ENCODE results near the gene ITSN2.
A peak's percentile ranks its signal among the peaks of the same experiment; 100 is the strongest.

The ITSN2 gene

DNA sequence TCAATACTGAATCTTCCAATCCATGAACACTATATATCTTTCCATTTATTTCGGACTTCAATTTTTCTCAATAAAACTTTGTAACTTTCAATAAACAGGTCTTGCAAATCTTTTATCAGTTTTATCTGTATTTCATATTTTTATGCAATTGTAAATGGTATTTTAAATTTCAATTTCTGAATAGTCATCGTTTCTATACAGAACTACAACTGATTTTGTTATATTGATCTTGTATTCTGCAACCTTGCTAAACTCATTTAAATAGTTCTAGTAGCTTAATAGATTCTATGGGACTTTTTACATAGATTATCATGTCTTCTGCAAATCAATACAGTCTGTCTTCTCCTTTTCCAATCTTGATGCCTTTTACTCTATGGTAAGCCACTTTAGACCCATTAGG is 95.1 kb downstream of the ITSN2 start:
- DNase-seq, result no peak

DNA sequence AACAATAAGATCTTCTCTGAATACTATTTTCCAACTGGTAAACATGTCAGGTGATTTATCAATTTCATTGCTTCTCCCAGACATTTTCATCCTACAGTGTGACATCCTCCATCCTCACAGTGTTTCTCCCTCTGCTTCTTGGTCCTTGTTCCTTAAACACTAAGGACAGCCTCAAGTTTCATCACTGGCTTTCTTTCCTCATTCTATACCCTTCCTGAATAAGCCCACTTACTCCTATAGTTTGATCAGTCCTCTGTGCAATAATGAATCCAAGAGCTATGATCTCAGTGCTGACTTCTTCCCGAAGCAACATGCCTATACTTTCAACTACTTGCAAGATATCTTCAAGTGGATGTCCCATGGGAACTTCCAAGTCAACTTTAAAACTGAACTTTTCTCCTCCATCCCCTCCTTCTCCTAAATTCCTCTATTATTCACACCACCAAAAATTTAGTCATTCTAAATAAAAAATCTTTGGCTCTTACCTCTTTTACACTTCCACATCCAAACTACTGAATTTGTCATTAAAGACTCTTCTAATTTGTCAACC is 97.8 kb downstream of the ITSN2 start:
- peak; percentile 26 to 39 for DNase-seq

DNA sequence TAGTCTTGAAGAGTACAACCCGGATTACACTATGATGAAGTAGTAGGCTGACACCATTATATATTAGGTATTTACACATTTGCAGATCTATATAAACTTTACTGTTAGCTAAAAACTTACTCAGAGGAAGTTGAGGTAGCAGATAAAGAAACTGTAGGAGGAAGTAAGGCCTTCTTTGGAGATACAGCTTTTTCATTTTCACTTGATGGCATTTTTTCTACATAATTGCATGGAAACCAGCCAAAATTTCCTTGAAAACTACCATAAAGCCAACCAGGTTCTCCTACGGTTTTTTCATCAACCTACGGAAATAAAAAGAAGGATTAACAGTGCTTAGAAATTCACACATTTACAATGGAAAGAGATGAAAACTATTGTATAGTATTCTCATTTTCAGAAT is 98.9 kb downstream of the ITSN2 start:
- DNase-seq, result no peak

DNA sequence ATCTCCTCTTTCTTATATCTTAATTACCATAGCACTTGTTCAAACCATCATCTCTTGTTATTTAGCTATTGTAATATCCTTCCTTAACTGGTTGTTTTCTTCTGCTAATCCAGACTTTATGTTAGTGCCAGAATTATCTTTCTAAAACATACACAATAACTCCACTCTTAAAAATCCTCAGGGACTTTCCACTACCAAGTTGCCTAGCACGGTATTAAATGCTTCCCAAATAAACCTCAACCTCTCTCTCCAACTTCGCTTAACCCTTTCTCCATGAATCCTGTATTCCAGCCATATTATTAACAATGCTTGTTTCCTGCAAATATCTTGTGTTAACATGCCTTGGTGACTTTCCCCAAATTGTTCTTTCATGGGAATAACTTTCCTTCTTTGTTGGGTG is 101.0 kb downstream of the ITSN2 start:
- DNase-seq, result no peak

DNA sequence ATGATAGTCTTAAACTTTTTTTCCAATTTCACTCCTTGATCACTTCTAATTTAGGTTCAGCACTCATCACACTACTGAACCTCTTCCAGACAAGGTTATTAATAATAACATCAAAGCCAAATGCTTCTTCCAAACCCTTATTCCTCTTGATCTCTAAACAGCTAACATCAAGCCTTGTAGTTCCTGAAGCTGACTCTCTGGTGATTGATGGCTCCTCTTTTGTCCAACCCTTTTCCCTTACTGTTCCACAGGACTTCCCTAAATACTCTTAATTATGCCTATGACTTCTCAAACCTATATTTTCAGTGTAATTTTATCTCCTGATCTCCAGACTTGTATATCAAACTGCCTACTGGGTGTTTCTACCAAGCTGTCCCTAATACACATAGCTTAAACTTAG is 101.6 kb downstream of the ITSN2 start:
- DNase-seq, result peak in 1 of 2 donors; percentile 2

DNA sequence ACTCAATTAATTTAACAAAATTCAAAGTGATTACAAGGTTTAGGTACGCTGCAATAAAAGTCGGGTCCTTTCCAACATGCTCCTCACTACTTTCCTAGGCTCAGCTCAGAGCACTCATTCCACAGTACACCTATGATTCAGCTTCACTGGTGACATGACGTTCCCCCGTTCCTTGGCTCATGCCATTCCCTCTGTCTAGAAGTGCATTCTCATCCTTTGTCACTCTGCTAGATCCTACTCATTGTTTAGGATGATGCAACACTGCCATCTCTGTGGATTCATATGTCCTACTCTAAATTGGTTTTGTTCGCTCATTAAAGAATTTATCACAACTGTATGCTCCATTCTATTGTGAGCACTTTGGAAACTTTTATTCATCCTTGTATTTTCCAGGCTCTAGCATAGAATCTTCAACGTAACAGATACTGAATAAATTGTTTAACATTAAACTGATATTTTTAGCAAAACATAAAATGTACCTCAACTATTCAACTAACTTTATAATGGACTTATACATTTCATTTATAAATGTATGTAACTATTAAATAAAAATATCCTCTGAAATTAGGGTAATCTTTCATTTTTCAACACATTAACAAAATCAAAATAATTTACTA is 106.9 kb downstream of the ITSN2 start:
- DNase-seq, result no peak

DNA sequence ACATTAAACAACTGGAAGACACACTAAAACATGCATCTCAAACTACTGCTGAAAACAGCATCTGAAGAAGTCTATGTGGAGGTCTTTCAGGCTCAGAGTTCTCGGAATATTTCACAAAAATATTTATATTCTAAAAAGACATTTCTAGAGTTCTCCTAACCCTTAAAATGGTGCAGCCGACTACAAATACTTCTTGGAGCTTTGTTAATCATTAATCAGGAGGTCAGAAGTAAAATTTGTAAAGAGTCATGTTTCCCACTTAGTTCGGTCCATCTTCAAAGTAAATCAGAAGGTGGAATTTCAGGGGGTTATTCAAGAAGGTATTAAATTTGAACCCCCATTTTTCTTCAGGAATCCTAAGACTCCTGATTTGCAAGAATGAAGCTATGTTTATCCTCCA is 112.7 kb downstream of the ITSN2 start:
- no peak for DNase-seq

DNA sequence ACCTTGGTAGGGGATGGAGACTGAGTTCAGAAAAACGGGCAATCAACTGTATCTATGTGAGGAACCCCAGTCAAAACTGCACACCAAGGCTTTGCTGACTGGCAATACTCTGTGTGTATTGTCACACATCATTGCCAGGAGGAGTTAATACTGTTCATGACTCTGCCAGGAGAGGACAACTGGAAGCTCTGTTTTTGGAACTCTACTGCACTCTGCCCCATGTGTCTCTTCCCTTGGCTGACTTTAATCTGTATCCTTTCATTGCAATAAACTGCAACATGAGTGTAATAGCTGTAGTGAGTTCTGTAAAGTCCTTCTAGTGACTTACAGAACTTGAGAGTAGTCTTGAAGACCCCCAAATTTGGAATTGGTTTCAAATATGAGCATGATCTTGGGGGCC is 113.2 kb downstream of the ITSN2 start:
- DNase-seq, result no peak

DNA sequence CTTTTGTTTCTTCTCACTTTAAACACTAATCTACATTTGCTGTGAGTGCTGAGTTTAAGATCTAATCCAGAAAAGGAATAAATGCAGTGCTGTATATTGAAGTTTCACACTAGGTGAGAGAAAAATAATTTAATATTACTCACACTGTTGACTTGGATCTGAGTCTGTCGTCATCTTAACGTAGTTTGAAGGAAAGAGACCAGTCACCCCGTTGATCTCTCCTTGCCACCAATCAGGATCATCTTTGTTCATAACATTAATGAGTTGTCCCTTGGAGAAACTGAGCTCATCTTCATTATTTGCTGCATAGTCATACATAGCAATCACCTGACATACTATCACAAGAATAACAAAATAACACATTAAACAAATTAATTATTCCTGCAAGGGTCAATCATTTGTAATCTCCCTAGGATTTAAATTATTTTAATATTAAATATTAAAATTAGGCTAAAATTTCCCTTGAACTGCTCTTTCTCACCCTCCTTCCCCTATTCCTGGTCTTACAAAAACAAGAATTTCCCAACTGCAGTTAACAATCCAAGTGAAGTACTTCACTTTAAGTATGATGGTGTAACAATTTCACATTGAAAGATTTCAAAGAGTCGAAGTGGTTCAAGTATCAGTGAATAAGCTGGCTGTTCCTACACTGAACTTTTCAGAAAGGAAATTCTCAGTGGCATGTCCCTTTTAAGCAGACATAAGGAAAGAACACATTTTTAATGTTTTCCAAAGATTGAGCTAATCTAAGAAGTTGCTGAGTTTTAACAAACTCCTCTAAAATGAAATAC is 114.2 kb downstream of the ITSN2 start:
- DNase-seq, result peak in 1 of 2 donors; percentile 37

DNA sequence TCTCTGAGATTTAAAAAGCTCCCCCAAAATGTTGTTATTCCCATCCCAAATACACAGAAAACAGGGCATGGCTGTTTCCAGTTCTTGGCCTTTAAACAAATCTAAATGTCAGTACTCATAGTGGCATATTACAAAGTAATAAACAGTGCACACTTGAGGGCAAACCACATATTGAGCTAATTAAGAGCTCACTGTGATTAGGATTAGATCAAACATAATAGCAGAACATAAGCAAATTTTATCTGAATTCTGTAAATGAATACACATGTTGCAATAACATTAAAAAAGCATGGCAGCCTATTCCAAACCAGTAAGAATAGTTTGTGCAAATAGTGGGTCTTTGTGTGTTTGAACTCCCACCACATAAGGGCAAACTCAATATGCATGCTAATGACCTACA is 118.8 kb downstream of the ITSN2 start:
- no peak for DNase-seq

DNA sequence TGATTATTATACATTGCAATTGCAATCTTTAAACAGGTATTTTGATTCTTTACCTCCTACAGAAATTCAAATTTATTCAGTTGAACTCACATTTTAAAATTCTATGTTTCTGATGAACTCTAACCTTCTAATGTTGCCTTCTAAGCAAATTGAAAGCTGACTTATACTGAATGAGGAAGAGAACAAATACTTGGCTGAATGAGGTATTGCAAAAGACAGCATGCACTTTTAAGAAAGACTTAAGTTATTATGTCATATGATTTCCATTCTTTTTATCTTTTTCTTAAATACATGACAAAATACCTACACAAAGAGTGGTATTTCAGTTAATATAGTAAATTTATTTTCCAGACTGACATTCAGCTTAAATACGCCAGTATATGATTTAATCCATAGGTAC is 120.8 kb downstream of the ITSN2 start:
- DNase-seq, result peak; percentile 48 to 76

DNA sequence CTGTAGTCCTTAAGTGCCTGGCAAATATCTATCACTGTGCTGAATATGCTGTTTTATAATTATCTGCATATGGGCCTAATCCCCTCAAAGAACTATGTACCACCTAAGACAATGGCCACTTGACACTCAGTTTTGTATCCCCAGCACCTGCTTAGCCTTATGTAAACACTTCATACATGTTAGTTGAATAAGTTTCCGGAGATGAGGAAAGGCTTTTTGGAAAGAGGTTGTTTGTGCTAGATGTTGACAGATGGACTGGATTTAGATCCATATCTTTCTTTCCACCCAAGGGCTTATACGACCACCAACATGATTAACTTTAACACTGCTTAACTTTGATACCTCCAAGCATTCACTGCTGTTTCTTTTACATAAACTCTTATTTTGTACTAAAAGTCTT is 122.2 kb downstream of the ITSN2 start:
- DNase-seq, result no peak

DNA sequence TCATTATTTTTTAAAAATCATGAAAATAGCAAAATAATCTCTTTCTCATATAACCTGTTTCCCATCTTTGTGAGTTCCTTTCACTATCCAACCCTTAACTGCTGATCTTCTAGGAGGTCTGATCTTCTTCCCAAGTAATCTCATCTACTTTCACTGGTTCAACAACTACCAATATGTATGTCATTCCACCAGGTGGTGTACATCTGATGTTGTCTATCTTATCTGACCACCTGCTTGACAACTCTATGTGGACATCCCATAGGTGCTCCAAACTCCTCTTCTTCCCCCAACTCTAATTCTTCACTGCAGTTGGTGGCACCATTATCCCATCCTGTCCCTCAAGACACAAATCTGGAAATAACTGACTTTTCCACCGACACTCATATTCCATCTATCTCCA is 123.0 kb downstream of the ITSN2 start:
- DNase-seq, result no peak

DNA sequence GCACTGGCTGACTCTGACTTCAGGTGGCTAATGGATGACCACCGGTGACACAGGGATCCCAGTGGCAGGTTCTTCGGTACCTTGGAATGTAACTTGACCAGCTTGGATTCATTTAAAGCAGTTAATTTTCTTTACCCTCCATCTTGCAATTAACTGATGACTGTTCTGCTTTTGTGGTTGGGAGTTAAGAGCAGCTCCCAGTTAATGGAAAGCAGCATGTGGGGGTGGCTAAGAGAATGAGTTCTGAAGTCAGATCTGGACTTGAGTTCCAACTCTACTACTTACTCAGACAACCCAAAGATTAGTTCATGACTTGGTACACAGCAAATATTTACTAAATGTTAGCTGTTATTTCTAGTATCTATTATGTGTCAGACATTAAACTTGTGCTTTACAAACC is 127.0 kb downstream of the ITSN2 start:
- DNase-seq, result no peak

DNA sequence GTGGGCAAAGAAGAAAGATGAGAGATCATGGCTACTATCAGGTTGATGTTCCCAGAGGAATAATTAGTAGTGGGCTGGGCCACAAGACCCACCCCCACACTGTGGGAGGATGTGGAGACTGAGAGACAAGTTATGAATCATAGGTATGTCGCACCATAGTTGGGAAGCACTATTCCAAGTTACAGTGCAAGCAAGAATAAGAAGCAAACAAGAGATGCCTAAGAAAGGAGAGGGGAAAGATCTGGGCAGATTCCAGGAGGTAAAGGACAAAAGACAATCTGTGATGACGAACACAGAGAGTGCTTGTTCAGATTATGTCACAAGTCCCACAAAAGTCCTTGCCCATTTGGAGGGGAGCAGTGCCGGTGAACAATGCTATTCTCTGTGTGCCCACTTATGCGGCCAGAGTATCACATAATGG is 128.9 kb downstream of the ITSN2 start:
- no peak for DNase-seq

DNA sequence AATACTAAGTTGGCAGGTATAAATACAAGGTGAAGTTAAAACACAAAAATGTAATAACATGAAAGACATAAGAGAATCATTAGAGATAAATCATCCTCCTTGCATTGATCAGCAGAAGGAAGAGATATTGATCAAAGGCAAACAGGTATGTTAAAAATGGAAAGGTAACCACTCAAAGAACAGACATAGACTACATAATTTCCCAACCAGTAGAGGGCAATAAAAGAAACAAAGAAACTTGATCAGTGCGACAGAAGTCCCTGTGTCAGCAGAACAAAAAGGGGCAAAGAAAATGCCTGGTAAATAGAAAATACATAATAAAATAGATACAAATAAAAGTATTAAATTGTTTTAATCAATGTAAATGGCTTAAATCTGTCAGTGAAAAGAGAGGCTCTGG is 131.9 kb downstream of the ITSN2 start:
- DNase-seq, result no peak

DNA sequence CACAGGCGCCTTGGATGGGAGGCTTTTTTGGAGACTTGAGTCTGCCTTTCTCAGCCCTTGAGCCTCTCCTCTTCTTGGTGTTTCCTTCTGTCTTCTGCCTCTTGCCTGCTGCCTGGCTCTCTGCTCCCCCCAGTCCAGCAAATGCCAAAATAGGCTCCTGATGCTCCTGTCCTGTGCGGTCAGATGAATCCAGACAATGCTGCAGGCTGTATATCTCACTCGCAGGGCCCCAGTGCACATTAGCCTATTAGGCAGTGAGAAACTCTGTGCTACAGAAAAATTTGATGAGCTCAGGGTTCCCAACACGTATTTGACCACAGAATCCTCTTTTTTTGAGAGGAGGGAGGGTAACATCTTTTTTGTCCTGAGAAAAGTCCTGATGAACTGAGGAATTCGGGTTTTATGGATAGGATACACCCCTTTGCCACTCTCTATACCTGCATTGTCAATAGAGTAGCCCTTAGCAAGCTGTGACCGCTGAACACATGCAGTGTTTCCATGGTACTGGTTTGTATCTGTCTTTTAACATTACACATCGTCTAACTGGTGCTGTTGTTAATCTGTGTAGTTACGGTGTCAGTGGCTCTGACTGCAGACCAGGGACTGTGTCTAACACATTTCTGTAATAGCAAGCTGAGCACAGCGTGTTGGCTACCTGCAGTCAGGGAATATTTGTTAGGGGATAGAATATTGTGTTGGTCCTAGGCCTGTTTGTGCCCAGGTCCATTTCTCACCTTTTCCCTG is 134.7 kb downstream of the ITSN2 start:
- no peak for DNase-seq

DNA sequence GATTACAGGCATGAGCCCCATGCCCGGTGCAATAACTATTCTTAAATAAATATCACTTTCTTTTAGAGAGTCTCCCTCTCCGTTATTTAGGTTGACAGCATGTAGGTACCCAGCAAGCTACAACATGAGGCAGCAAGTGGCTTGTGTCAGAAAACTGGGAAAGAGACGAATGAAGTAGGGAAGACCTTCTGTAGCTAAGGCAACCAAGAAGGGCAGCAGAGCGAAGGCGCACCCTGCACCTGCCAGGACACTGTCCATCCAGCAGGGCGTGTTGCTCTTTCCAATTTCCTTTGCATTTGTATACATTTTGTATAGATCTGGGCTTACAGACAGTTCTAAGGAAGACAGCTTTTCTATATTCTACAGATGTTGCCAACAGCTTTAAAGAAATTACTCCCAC is 137.4 kb downstream of the ITSN2 start:
- no peak for DNase-seq

DNA sequence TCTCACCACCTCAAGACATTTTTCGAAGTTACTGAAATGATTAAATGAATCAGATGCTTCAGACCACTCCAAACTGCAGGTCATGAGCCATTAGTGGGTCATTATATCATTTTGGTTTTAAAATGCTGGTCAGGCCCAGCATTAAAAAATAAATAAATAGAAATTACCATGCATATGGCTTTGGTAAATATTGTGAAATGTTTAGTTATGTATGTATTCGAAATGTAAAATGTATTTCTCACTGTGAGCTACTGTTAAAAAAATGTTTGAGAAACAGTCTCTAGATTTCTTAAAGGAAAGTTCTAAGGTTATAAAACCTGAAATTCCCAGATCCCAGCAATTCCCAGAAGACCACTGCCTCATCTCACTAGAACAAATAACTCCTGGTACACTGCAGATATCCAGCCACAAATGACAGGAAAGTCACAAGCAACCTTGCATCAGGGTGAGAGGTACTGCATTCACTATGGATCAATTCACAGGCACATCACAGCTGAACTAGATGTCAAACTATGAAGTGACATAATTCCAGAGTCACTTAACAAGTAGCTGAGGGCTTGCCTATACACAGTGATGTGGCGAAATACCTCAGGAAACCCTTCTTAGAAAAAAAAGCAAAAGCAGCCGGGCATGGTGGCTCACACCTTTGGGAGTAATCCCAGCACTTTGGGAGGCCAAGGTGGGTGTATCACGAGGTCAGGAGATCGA is 138.8 kb downstream of the ITSN2 start:
- no peak for DNase-seq

DNA sequence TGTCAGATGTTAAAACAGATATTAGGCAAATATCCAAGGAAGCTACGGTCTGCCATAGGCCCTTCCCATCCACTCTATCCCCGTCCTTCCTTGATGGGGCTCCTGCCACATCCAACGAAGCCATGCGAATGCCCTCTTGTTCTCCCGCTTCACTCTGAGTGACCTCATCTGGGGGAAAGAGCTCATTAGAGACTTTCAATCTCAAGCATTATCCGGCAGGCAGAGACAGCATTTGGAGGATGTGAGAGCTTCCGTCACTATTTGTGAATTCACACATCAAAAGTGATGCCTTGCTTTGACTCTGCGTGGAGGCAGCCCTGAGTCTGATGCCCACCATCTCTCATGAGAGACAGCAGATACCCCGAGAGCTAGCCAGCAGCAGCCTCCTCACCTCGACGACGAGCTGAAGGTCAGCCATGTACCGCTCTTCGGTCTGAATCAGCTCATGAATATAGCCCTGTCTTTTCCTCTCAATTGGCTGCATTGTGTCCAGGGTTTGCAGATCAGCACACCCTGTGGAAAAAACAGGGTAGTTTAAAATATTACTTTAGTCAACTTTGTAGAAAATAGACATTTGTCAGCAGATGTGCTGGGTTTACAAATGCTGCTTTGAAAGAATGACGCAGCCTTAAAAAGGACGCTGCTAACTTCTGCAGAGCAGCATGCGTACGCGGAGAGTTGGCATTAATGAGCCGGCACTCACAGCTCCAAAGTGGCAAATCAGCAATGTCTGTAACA is 139.6 kb downstream of the ITSN2 start:
- no peak for DNase-seq

DNA sequence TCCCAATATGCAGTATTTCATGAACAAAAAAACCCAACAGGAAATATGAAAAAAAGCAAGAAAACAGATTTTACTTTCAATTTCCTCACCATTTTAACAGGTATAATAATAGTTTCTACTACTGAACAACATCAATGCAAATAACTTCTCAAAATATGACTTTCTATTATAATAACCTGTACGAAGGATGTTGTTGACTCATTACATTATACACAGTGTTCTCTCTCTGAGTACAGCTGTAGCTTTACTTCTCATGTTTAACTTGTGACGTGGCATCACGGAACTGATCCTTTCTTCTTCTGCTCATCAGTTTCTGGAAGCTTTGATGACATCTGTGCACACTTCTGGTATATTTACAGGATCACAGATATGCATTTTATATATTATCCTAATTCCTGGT is 145.5 kb downstream of the ITSN2 start:
- no peak for DNase-seq

DNA sequence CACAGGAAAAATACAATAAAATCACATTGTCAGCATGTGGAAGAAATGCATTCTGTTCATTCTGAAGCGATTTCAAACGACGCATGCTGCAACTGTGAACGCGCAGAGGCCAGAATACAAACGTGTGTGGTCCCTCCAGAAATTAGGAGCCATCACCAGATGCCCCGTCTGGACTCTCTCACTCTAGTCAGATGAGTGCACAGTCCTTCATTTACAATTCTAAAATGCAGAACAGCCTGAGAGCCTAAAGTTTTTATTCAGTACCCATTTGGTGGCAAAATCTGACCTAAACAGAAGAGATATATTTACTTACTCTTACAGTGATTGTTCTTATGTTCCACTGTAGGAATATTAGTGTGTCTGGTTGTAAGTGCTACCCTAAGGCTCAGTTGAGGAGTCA is 148.9 kb downstream of the ITSN2 start:
- no peak for DNase-seq
